ENCODE data around the gene BRSK2. TPM values are rescaled to one million over a fixed set of nuclear protein-coding genes. Genes with fewer than 3 reads are reported as not detected.

BRSK2 gene
- polyA plus RNA-seq, 1 experiment: 0.28 TPM

DNA sequence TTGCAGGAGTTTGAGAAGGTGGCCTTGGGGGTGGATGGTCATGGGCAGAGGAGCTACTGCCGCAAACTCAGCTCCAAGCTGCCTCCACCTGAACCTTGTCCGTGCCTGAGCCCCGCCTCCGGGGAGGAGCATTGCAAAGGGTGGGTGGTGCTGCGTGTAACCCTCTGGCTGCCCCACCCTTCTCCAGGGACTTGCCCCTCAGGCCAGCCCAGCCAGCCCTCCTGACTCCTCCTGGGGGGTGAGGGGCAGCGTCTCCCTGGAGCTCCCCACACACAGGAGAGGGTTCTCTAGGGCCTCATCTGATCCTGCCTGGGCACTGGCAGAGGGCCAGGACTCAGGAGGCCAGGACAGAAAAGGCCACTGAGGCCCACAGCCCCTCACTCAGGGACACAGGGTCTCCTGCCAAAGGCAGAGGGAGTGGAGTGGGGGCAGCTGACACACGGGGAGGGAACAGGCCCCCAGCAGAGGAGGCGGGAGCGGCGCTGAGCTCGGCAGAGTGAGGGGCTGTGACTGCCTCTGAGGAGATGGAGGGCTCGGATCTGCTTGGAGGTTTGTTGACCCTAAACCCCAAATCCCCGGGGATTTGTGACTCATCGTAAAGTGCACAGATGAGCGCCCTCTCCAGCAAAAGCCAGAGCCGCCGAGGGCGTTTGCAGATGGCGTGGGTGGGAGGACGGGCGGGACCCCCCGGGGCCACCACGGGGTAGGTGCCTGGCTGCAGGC lies 12.8 kb downstream of the BRSK2 start:
- TF ChIP-seq CTCF (IDR thresholded peaks at IDR 0.05; ENCODE audit: insufficient read depth, low read depth, low read length): no peak
- CTCF ChIA-PET: no interaction called here
- Histone ChIP-seq H3K4me3 (ENCODE audit: low read depth, low read length) (no peak overlapping the region), H3K36me3 (ENCODE audit: control insufficient read depth, insufficient read depth, low read length) (no peaks in the 10 kb centered on the region), H3K27me3 (ENCODE audit: control insufficient read depth, insufficient read depth, low read length) (no peaks in the 10 kb centered on the region)
- POLR2A ChIA-PET: no interaction called here
- no peak for DNase-seq (ENCODE audit: low read depth)

DNA sequence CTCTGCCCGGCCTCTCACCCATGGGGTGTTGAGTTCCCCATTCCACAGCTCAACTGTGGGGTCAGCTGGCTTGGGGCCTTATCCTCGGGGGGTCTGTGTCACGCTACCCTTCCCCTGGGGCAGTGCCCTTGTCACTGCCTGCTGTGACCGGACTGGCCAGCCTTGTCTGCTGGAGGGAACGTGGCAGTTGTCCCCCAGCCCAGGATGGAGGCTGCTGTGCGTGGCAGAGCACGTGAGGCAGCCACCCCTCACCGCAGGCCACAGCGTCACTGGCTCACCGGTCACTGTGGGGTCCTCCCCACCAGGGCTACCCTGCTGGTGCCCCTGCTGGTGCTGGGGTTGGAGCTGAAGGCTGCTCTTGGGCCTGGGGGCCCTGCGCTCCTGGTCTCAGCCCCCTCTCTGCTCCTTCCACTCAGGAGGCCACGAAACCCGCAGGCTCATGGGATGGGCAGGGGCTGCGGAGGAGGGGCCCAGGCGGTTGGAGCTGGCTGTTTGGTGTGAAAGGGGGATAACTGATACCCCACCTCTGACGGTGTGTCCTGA lies 13.4 kb downstream of the BRSK2 start:
- Histone ChIP-seq H3K36me3 (ENCODE audit: control insufficient read depth, insufficient read depth, low read length) (no peaks in the 10 kb centered on the region), H3K4me3 (ENCODE audit: low read depth, low read length) (no peak overlapping the region), H3K27me3 (ENCODE audit: control insufficient read depth, insufficient read depth, low read length) (no peaks in the 10 kb centered on the region)
- CTCF ChIA-PET: no interaction called here
- no peak for DNase-seq (ENCODE audit: low read depth)
- POLR2A ChIA-PET: no interaction called here
- no peak for TF ChIP-seq CTCF (IDR thresholded peaks at IDR 0.05; ENCODE audit: insufficient read depth, low read depth, low read length)

GRCh38 chr11:1403721-1404460 lies 14.2 kb downstream of the BRSK2 start:
- Histone ChIP-seq H3K4me3 (ENCODE audit: low read depth, low read length) (no peak overlapping the region), H3K27me3 (ENCODE audit: control insufficient read depth, insufficient read depth, low read length) (no peaks in the 10 kb centered on the region), H3K36me3 (ENCODE audit: control insufficient read depth, insufficient read depth, low read length) (no peaks in the 10 kb centered on the region)
- CTCF ChIA-PET: no interaction called here
- DNase-seq (ENCODE audit: low read depth): no peak
- POLR2A ChIA-PET: no interaction called here
- no peak for TF ChIP-seq CTCF (IDR thresholded peaks at IDR 0.05; ENCODE audit: insufficient read depth, low read depth, low read length)

- no peak for TF ChIP-seq CTCF (IDR thresholded peaks at IDR 0.05; ENCODE audit: insufficient read depth, low read depth, low read length)
- no peaks in the 10 kb centered on the region for H3K36me3 ChIP-seq (ENCODE audit: control insufficient read depth, insufficient read depth, low read length)
- no peak overlapping the region for H3K4me3 ChIP-seq (ENCODE audit: low read depth, low read length)
- ChIA-PET CTCF (interaction anchor here (0.6 kb wide), 1 partner anchor 81 kb away, joined by 3 read pairs; no protein-coding TSS in a partner anchor), POLR2A (no interaction called here)
- no peaks in the 10 kb centered on the region for H3K27me3 ChIP-seq (ENCODE audit: control insufficient read depth, insufficient read depth, low read length)
- DNase-seq (ENCODE audit: low read depth): no peak
Observed at GRCh38 chr11:1404461-1405185, 14.9 kb downstream of the BRSK2 start.
